ENCODE measurements around the gene MICOS13. TPM values are rescaled to one million over a fixed set of nuclear protein-coding genes. Genes with fewer than 3 reads are reported as not detected.

Gene MICOS13
- total RNA-seq, 1 donor from 2014 or later = 42.2 TPM

GRCh38 chr19:5671600-5671999 lies 8.7 kb downstream of the MICOS13 start:
- DNase-seq (ENCODE audit: extremely low spot score, unreplicated experiment) = no peak
- Mint-ChIP-seq H3K9me3 (no peaks in the 10 kb centered on the region), H3K4me1 (ENCODE audit: unreplicated experiment) (peaks cover 6% of the 10 kb centered on the region), H3K36me3 (no peaks in the 10 kb centered on the region), H3K4me3 (no peak overlapping the region), H3K27ac (no peak overlapping the region), H3K27me3 (no peaks in the 10 kb centered on the region)
- TF ChIP-seq CTCF (conservative IDR thresholded peaks at IDR 0.05) = no peak

DNA sequence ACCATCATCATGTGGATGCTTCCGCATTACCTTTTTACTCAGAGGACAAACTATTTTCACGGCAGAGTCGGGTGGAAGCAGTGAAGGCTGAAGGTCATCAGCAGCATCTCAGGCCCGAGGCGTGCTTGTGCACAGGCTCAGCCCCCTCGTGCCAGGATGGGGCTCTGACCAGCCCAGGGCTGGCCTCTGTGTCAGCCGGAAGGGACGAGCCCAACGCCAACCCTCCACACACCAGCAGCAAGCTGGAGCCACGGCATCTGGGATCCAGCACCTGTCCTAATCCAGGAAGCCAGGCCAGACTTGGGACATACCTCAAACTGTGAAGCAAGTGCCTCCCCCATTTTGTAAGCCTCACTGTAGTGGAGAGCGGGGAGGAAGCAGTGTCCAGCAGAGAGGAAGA lies 11.1 kb downstream of the MICOS13 start:
- Mint-ChIP-seq H3K27ac (no peak overlapping the region), H3K4me1 (ENCODE audit: unreplicated experiment) (peaks cover 6% of the 10 kb centered on the region), H3K4me3 (no peak overlapping the region), H3K36me3 (peaks cover 8% of the 10 kb centered on the region), H3K9me3 (no peaks in the 10 kb centered on the region), H3K27me3 (no peaks in the 10 kb centered on the region)
- no peak for DNase-seq (ENCODE audit: extremely low spot score, unreplicated experiment)
- no peak for TF ChIP-seq CTCF (conservative IDR thresholded peaks at IDR 0.05)

GRCh38 chr19:5667751-5668271 lies 12.5 kb downstream of the MICOS13 start:
- Mint-ChIP-seq H3K4me3 (peak overlapping the region; percentile 44), H3K9me3 (no peaks in the 10 kb centered on the region)
- no peak for TF ChIP-seq CTCF (conservative IDR thresholded peaks at IDR 0.05)

GRCh38 chr19:5666921-5667610 lies 13.2 kb downstream of the MICOS13 start:
- no peak for DNase-seq (ENCODE audit: extremely low spot score, unreplicated experiment)
- Mint-ChIP-seq H3K4me1 (ENCODE audit: unreplicated experiment) (peaks cover 6% of the 10 kb centered on the region), H3K9me3 (no peaks in the 10 kb centered on the region), H3K36me3 (peaks cover 8% of the 10 kb centered on the region), H3K27ac (peak overlapping the region; percentile 71), H3K27me3 (no peaks in the 10 kb centered on the region), H3K4me3 (no peak overlapping the region)
- no peak for TF ChIP-seq CTCF (conservative IDR thresholded peaks at IDR 0.05)

More at GRCh38 chr19:5667751-5668271, 12.5 kb downstream of the MICOS13 start:
- no peaks in the 10 kb centered on the region for H3K27me3 Mint-ChIP-seq
- peaks cover 8% of the 10 kb centered on the region for H3K36me3 Mint-ChIP-seq
- DNase-seq (ENCODE audit: extremely low spot score, unreplicated experiment) = no peak
- peaks cover 6% of the 10 kb centered on the region for H3K4me1 Mint-ChIP-seq (ENCODE audit: unreplicated experiment)
- peak overlapping the region; percentile 71 for H3K27ac Mint-ChIP-seq

- peak overlapping the region; percentile 56 for H3K27ac Mint-ChIP-seq
- no peak for DNase-seq (ENCODE audit: extremely low spot score, unreplicated experiment)
These were observed 14.4 kb downstream of the MICOS13 start for GRCh38 chr19:5665781-5666513.

More at GRCh38 chr19:5665781-5666513, 14.4 kb downstream of the MICOS13 start:
- H3K9me3 Mint-ChIP-seq = no peaks in the 10 kb centered on the region
- no peaks in the 10 kb centered on the region for H3K27me3 Mint-ChIP-seq
- H3K4me1 Mint-ChIP-seq (ENCODE audit: unreplicated experiment) = peaks cover 6% of the 10 kb centered on the region
- peaks cover 8% of the 10 kb centered on the region for H3K36me3 Mint-ChIP-seq
- TF ChIP-seq CTCF (conservative IDR thresholded peaks at IDR 0.05) = no peak
- no peak overlapping the region for H3K4me3 Mint-ChIP-seq
